SK-N-MC (cell line): ENCODE measurements around the gene STK32B.

Experiments
- DNase-seq: peaks from one replicate; pipeline ENCODE4 v3.0.0-alpha.2; 2011; ENCODE audit warnings: low read depth, low spot score
- H3K27ac ChIP-seq: fragments of 200-600 bp; sonication (generic); 2 replicates; pipeline ENCODE4 v1.5.1; 2016; ENCODE audit warnings: mixed run types
- H3K36me3 ChIP-seq: fragments of 200-600 bp; sonication (generic); 2 replicates; pipeline ENCODE4 v1.6.1; 2017; ENCODE audit warnings: antibody characterized with exemption, low read length, mixed read lengths; ENCODE audit not compliant: insufficient read depth
- H3K4me3 ChIP-seq: fragments of 200-600 bp; sonication (generic); 2 replicates; pipeline ENCODE4 v1.5.1; 2016
- H3K9ac ChIP-seq: fragments of 200-600 bp; sonication (generic); 2 replicates; pipeline ENCODE4 v1.8.0; 2017; ENCODE audit warnings: mixed run types, mixed read lengths; ENCODE audit not compliant: insufficient read length
- H3K9me3 ChIP-seq: fragments of 200-600 bp; sonication (generic); 2 replicates; pipeline ENCODE4 v1.6.1; 2017; ENCODE audit warnings: low read depth, mild to moderate bottlenecking, antibody characterized with exemption, low read length, moderate library complexity, mixed read lengths
- EZH2 ChIP-seq: fragments of 200-600 bp; sonication (generic); IDR thresholded peaks from one replicate; pipeline ENCODE4 v1.6.1; 2017; ENCODE audit warnings: antibody characterized with exemption
- FOXP2 ChIP-seq: optimal IDR thresholded peaks from 2 replicates; pipeline ENCODE3; 2011; ENCODE audit warnings: mild to moderate bottlenecking, moderate library complexity; ENCODE audit not compliant: insufficient read depth; ENCODE audit errors: extremely low read length, control extremely low read depth
- POLR2AphosphoS5 ChIP-seq: IDR thresholded peaks from 2 replicates; pipeline ENCODE4 v1.6.1; 2012; ENCODE audit warnings: mild to moderate bottlenecking, low read depth, low read length, borderline replicate concordance

Gene STK32B

DNA sequence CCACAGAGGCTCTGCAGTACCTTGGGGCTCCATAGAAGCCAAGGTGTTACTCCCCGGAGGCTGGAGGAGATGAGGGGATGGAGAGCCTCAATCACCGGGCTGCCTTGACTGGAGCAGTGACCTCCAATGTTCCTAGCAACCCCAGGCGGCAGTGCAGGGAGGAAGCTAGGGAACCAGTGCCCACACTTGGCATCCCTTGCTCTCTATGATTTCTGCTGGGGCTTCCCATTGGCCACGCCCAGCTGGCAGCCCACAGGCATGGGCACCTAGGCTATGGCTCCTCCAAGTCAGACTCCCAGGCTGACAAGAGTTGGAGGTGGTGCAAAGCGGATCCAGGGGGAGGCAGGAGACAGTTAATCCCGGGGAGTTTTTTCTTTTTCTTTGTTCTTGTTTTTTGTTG is 427.4 kb downstream of the STK32B start:
- Histone ChIP-seq H3K9me3 (no peaks in the 10 kb centered on the region), H3K36me3 (no peaks in the 10 kb centered on the region), H3K4me3 (no peak overlapping the region), H3K27ac (no peak overlapping the region), H3K9ac (no peak overlapping the region)
- no peak for TF ChIP-seq EZH2
- no peak for TF ChIP-seq POLR2AphosphoS5
- no peak for TF ChIP-seq FOXP2
- DNase-seq, result no peak

DNA sequence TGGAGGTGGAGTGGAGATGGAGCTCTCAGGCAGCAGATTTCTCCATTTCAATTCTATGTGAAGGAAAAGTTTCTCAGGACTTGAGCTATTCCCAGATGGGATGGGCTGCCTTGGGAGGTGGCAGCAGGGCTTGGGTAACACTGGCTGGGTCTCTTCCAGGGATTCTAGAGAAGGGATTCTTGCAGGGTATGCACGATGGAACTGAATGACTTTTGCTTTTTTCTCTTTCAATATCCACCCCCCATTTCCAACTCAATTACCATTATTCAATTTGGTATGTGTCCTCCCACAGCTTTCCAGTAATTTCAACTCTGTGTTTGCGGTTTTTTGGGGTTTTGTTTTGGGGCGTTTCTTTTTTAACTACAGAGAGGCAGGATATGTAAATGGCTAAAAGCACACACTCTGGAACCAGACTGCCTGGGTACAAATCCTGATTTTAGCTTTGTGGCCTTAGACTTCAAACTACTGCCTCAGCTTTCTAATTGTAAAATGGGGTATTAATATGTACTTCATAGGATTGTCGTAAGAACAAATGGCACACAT is 428.3 kb downstream of the STK32B start:
- Histone ChIP-seq H3K9me3 (no peaks in the 10 kb centered on the region), H3K4me3 (no peak overlapping the region), H3K27ac (no peak overlapping the region), H3K9ac (no peak overlapping the region), H3K36me3 (no peaks in the 10 kb centered on the region)
- no peak for DNase-seq
- TF ChIP-seq EZH2, result no peak
- no peak for TF ChIP-seq POLR2AphosphoS5
- TF ChIP-seq FOXP2, result no peak

DNA sequence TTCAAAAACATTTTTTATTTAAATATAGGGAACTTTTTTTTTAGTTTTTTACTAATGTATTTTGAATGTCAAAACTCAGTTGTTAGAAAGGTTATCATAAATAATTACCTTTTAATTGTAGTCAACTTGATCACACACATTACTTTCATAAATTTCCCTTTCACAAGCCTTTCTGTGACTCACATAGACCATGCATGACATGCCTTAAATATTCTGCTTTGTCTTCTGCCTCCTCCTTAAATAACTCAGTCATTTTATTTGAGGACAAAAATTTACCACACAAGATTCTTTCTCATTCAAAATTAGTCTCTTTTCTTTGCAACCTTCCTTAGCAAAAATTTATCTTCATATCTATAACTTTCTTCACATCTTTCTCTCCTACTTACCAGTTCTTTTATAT is 437.1 kb downstream of the STK32B start:
- no peak for DNase-seq
- no peak for TF ChIP-seq FOXP2
- TF ChIP-seq POLR2AphosphoS5, result no peak
- TF ChIP-seq EZH2, result no peak
- H3K36me3 ChIP-seq, result no peaks in the 10 kb centered on the region
- no peak overlapping the region for H3K9ac ChIP-seq
- no peak overlapping the region for H3K4me3 ChIP-seq
- no peak overlapping the region for H3K27ac ChIP-seq
- no peaks in the 10 kb centered on the region for H3K9me3 ChIP-seq

DNA sequence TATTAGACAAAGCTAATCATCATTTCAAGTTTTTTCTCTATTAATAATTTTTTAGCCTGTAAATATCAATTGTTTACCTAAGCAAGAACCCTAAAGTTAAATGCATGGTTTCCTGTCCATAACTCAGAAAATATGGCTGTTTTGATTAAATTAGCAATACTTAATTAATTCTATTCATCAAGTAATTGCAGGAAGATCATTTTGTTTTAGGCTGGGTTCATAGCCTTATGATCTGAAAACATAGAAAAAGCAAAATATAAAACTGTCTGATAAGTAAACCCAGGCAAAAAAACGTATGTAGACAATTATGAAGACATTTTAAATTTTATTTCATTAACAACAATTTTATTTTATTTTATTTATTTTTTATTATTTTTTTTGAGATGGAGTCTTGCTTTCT is 438.0 kb downstream of the STK32B start:
- no peaks in the 10 kb centered on the region for H3K36me3 ChIP-seq
- no peak for TF ChIP-seq FOXP2
- no peak for TF ChIP-seq EZH2
- no peak for TF ChIP-seq POLR2AphosphoS5

DNA sequence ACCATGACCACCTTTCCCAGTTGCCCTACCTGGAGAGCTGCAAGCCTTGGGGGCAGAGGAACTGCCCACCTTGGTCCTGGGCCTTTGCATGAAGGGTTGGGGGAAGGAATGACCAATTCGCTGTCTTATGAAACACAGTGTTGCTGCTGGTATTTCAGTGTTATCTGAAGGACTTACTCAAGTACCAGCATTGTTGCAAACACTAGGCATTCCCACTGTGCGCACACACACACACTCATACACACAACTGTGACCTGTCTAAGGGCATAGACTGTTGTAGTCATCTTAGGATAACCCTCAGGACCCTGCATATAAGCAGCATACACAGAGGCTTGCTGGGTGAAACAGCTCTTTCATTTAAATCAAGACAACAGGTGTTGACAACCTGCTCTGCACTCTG is 446.2 kb downstream of the STK32B start:
- no peak overlapping the region for H3K27ac ChIP-seq
- TF ChIP-seq POLR2AphosphoS5 (no peak), EZH2 (no peak), FOXP2 (no peak)
- no peaks in the 10 kb centered on the region for H3K9me3 ChIP-seq
- DNase-seq, result no peak
- H3K4me3 ChIP-seq, result no peak overlapping the region
- H3K9ac ChIP-seq, result no peak overlapping the region
- H3K36me3 ChIP-seq, result no peaks in the 10 kb centered on the region

More for the DNA sequence above, 438.0 kb downstream of the STK32B start:
- no peak overlapping the region for H3K27ac ChIP-seq
- H3K9ac ChIP-seq, result no peak overlapping the region
- no peaks in the 10 kb centered on the region for H3K9me3 ChIP-seq
- DNase-seq, result no peak
- no peak overlapping the region for H3K4me3 ChIP-seq

DNA sequence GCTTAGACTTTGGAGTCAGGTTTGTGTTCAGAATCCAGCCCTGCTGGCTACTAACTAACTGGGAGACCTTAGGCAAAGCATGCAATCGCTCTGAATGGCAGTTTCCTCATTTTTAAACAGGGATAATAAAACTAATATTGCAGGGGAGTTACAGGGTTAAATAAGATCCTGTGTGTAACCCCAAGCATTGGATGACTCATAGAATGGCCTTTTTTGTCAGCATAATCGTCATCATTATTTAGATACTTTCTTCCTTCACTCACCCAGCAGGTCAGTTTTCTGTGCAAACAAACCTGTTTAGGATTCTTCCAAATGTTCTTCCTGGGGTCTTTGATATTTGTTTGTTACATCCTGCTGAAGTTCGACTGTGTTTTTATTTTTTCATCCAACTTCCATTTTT is 448.9 kb downstream of the STK32B start:
- Histone ChIP-seq H3K9me3 (no peaks in the 10 kb centered on the region), H3K36me3 (no peaks in the 10 kb centered on the region), H3K27ac (no peak overlapping the region), H3K9ac (no peak overlapping the region), H3K4me3 (no peak overlapping the region)
- TF ChIP-seq POLR2AphosphoS5 (no peak), EZH2 (no peak), FOXP2 (no peak)
- DNase-seq, result no peak

DNA sequence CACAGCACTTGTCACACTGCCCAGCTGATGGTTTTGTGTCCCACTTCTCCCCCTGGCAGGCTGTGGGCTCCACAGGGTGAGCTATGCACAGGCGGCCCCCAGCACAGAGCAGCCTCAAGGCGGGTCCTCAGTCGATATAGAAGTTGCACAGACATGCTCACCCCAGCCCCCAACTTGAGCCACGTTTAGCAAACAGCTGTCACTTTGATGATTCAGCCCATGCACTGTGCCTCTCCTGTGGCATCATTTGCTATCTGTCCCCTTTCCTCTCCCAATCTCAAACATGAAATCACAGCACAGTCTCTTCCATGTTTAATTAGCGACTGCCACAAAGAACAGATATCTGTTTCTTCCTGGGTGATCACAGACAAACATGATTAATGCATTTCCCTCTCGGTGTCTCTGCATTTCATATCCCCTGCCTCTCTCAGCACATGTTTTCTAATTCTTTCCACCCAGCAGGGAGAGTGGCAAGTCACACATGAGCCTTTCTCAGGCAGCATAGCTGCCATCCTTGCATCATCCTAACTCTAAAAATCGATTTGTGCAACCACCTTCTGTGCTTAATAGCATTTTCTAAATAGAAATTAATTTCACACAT is 452.2 kb downstream of the STK32B start:
- no peak overlapping the region for H3K4me3 ChIP-seq
- no peak for DNase-seq
- H3K9ac ChIP-seq, result no peak overlapping the region
- H3K9me3 ChIP-seq, result no peaks in the 10 kb centered on the region
- TF ChIP-seq EZH2 (no peak), POLR2AphosphoS5 (no peak), FOXP2 (no peak)
- no peaks in the 10 kb centered on the region for H3K36me3 ChIP-seq
- H3K27ac ChIP-seq, result no peak overlapping the region

DNA sequence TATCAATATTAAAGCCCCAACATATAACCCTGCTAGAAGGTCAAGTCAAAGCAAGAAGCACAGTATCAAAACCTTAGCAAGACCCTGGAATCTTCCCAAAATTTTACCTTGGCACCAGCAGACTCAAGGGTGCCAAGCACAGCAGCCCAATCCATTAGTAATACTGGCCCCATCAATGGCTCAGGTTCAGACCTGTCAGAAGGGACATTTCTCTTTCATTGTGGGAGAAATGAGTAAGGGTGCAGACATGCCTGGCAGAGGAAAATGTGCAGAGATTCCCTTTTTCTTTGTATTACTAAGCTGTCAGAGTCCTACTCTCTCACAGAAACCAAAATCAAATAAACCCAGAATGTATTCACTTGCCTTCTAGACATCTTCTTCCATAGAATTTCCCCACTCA is 453.2 kb downstream of the STK32B start:
- no peak overlapping the region for H3K27ac ChIP-seq
- no peaks in the 10 kb centered on the region for H3K9me3 ChIP-seq
- H3K36me3 ChIP-seq, result no peaks in the 10 kb centered on the region
- no peak for DNase-seq
- TF ChIP-seq FOXP2 (no peak), EZH2 (no peak), POLR2AphosphoS5 (no peak)
- no peak overlapping the region for H3K4me3 ChIP-seq
- no peak overlapping the region for H3K9ac ChIP-seq

DNA sequence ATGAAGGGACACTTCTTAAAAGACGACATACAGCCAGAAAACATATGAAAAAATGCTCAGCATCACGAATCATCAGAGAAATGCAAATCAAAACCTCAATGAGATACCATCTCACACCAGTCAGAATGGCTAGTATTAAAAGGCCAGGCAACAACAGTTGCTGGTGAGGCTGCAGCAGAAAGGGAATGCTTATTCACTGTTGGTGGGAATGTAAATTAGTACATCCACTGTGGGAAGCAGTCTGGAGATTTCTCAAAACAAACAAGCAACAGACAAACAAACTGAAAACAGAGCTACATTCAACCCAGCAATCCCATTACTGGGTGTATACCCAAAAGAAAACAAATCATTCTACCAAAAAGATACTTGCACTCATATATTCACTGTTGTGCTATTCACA is 459.2 kb downstream of the STK32B start:
- no peak for TF ChIP-seq FOXP2
- no peak for TF ChIP-seq EZH2
- no peak for TF ChIP-seq POLR2AphosphoS5
- no peak for DNase-seq
- Histone ChIP-seq H3K27ac (no peak overlapping the region), H3K4me3 (no peak overlapping the region), H3K9ac (no peak overlapping the region), H3K36me3 (no peaks in the 10 kb centered on the region), H3K9me3 (no peaks in the 10 kb centered on the region)
